ENCODE measurements around the gene DR1.

DR1 gene

DNA sequence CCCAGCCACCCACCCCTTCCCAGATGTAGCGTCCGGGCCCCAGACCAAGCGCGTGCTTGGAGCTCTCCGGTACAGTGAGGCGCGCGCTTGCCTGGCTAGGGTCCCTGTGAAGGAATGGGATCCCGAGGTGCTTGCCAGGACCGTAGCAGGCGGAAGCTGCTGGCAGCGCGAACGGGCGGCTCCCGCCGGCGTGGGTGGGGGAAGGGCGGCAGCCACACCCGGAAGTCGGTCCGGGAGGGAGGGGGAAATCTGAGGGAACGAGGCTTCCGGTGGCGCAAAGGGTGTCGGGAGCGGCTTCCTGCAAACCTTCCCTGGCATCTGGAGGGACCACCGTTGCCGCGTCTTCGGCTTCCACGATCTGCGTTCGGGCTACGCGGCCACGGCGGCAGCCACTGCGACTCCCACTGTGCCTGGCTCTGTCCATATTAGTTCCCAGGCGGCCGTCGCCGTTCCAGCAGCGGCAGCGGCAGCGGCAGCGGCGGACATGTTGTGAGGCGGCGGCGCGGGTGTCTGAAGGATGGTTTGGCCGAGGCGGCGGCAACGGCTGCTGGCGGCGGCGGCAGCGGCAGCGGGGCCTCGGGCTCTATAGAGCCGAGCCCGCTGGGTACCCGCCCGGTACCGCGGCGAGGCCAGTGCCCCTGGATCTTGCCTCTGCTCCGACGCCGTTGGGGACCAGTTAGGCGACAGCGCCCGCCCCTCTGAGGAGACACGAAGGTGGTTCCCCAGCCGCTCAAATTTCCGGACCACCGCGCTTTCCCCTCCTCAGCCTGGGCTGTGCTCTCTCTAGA, at the start of gene DR1:
DR1 (plus strand) TSS at position 275 of the 788 bp plus-strand sequence. CDS start 739 bp downstream, outside the sequence.
- peak; percentile 88 to 89 for DNase-seq (ENCODE audit: low read depth in 2 of 2)

GRCh38 chr1:93296555-93297154, 49.1 kb upstream of the DR1 start:
- no peak for DNase-seq (ENCODE audit: low read depth in 2 of 2)

DNA sequence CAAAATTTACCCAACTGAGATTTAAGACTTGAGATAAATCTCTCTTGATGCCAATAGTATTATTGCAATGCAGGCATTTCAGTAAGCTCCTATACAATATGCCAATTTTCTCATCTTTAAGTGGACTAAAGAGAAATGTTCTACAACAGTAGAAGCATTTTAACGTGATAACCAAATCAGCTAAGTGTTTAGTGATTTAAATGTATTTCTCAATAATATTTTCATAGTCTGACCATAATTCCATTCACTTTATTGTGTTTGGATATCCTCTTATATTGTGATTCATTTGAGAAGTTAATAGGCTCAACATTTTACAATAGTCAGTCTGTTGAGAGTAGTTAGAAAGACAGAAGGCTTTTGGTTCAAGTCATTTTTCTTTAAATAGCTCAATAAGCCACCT, 44.6 kb upstream of the DR1 start:
- no peak for DNase-seq (ENCODE audit: low read depth in 2 of 2)

- no peak for DNase-seq (ENCODE audit: low read depth in 2 of 2)
These were observed 43.6 kb upstream of the DR1 start for GRCh38 chr1:93302078-93302477.

GRCh38 chr1:93304716-93305138, 41.0 kb upstream of the DR1 start:
- peak in 1 of 2 donors; percentile 39 for DNase-seq (ENCODE audit: low read depth in 2 of 2)

DNA sequence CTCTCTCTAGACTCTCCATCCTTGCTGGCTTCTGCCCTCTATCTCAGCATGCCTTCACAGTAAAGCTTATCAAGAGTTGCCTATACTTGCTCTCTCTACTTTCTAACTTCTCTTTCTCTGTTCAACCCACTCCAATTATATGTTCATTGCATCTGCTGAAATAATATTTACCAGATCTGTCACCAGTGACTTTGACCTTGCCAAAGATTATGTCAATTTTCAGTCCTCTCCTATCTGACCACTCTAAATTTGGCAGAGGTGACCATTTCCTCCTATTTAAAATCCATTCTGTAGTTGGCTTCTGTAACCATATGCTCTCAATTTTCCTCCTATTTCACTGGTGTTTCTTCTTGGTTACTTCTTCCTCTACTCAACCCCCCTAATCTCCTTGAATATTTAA, 38.8 kb upstream of the DR1 start:
- no peak for DNase-seq (ENCODE audit: low read depth in 2 of 2)

DNA sequence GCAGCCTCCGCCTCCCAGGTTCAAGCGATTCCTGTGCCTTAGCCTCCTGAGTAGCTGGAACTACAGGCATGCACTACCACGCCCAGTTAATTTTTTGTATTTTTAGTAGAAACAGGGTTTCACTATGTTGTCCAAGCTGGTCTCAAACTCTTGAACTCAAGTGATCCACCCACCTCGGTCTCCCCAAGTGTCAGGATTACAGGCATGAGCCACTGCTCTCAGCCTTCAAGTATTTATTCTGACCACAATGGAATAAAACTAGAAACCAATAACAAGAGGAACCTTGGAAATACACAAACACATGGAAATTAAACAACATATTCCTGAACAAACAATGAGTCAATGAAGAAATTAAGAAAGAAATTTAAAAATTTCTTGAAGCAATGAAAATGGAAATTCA, 32.7 kb upstream of the DR1 start:
- no peak for DNase-seq (ENCODE audit: low read depth in 2 of 2)

- DNase-seq (ENCODE audit: low read depth in 2 of 2): no peak
These were observed 28.5 kb upstream of the DR1 start for GRCh38 chr1:93317207-93317606.

- DNase-seq (ENCODE audit: low read depth in 2 of 2): no peak
These were observed 27.8 kb upstream of the DR1 start for GRCh38 chr1:93317943-93318342.

- no peak for DNase-seq (ENCODE audit: low read depth in 2 of 2)
These were observed 24.0 kb upstream of the DR1 start for GRCh38 chr1:93321720-93322119.

DNA sequence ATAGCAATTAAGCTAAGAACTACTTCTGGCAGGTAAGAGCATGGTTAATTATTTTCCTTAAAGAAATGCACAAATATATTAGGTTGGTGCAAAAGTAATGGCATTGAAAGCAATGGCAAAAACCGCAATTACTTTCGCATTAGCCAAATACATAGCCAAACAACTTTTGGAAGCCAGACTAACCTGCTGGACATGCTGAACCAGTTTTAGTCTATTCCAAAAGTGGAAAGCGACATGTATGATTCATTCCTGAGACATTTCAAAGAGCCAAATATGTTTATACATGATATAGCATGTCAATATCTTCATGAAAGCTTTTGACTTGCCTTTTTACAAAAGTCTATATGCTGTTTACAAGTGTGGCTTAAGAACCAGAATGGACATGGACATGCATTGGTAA, 23.4 kb upstream of the DR1 start:
- DNase-seq (ENCODE audit: low read depth in 2 of 2): no peak

DNA sequence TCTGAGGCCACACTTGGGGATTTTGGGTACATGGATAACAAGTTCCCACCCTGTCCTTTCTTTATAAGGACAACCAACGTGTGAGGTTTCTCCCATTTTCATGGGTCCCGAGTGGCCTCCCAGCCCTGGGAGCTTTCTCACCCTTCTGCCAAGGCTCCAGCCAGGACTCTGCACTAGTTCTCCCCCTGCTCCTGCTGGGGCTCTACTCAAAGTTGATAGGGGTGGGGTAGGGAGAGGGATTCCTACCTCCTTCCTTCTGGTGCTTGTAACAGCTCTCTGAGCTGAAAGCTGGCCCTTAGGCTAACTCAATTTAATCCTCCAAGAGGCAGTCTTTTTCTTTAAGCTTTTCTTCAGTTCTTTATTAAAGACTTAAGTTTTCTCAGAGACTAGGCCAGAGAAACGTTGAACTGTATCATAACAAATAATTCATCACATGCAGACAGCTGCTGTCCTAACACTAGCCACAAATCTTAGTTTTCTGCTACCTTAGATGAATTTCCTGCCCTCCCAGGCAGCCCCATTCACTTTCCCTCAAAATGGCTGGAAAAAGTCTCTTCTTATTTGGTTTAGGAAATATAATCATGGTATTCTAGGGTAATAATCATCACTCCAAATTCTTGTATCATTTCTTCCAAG, 22.4 kb upstream of the DR1 start:
- DNase-seq (ENCODE audit: low read depth in 2 of 2): no peak

- DNase-seq (ENCODE audit: low read depth in 2 of 2): no peak
These were observed 20.9 kb upstream of the DR1 start for GRCh38 chr1:93324486-93325464.

GRCh38 chr1:93328809-93329760, 16.6 kb upstream of the DR1 start:
- no peak for DNase-seq (ENCODE audit: low read depth in 2 of 2)

- no peak for DNase-seq (ENCODE audit: low read depth in 2 of 2)
These were observed 15.5 kb upstream of the DR1 start for GRCh38 chr1:93330196-93330595.

DNA sequence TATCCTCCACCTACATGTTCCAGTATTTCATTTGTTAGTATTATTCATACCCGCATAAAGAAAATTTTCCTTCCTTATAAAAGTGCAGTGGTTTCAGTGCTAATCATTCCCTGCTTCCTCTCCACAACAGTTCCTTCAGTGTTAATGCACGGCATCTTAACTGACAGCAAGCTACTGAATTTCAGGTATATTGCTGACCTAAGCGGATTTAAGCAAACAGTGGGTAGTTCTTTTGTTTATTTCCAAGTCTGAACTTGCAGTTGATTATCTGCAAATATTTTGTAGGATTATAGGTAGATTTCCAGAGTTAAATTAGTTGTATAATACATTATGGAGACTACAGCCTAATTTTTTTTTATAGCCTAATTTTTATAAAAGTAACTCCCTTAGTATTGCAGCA, 15.1 kb upstream of the DR1 start:
- DNase-seq (ENCODE audit: low read depth in 2 of 2): no peak

DNA sequence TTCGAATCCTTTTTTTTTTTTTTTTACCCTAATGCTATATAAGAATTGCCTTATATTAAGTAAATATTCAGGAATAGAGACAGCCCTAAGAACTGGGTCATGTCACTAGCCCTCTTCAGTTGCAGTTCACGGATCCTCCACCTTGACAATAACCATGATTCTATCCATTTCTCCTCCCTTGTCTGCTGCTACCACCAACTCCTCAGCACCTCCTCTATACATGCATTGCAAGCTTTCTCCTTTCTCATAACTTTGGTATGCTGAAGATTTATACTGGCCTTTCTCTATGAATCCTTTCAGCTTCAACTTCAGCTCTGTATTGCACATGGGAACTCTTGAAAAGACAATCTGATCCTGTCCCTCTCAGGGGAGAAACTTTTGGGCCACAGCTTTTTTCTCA, 14.3 kb upstream of the DR1 start:
- no peak for DNase-seq (ENCODE audit: low read depth in 2 of 2)

GRCh38 chr1:93332368-93332767, 13.3 kb upstream of the DR1 start:
- DNase-seq (ENCODE audit: low read depth in 2 of 2): no peak

DNA sequence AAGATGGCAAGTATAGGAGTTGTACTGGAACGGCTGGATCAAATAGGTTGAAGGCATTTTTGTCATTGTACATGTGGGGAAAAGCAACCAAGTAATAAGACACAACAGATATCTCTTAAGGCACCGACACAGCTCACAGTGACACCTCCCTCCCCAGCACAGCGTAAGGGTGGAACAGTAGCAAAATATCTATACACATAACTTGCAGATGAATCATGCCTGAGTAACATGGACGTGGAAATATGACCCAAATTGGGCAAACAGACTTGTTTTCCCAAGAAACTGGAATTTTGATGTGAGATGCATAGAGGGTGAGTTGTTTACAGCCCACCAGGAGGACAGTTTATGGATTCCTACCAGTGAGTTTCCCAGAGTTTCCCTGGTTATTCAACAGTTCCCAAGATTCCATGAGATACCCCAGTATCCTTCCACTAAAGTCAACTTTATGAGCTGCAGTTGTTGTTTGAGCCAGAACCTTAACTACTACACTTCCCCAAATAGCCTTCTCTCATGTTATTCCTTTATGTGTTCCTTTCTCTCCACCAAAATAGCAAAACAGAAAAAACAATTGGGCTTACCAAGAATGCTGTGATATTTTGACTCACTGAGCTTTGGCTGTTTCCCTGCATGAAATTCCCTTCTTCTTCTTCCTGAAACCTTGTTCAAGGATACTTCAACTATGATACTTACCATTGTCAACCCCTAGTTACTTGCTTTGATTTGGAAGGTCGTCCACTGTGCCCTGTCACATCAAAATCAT, 7.1 kb upstream of the DR1 start:
- no peak for DNase-seq (ENCODE audit: low read depth in 2 of 2)

DNA sequence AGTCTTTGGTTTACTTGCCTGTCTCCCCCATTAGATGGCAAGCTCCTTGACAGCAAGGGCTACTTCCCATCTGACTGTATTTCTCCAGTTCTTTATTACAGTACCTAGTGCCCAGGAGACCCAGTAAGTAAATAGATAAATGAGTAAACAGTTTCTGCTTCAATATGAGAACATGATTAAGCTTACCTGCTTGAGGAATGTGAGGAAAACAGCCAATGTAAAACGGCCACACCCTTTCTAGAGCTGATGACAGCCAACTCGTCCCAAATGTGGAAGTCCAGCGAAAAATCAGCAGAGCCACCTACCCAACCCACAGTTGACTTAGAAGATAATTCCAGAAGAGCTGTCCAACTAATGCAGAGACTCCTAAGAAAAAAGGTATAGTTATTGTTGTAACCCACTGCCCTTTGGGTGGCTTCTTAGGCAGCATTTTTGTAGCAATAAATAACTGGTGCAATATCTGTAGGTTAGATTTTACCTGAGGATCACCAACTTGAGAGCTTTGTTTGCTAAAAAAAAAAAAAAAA, 6.5 kb upstream of the DR1 start:
- DNase-seq (ENCODE audit: low read depth in 2 of 2): no peak

Data from activated CD4-positive, alpha-beta T cell treated with anti-CD3 and anti-CD28 coated beads for 24 hours (primary cell).